Sigmoid colon (tissue), 4 donors: ENCODE results near the gene PLOD1.

Experiments
- EP300 ChIP-seq, 4 donors: sonication (generic); formaldehyde crosslinking; IDR thresholded peaks; one replicate each; pipeline ENCODE4 v1.6.1; 2017; ENCODE audit warnings: antibody characterized with exemption in 4 of 4
- POLR2A ChIP-seq, 2 donors: fragments of 450-650 bp; IDR thresholded peaks; one replicate each; pipeline ENCODE4 v1.6.1; 2016; ENCODE audit warnings: antibody characterized with exemption in 2 of 2, mild to moderate bottlenecking in 2 of 2, moderate library complexity in 2 of 2
- POLR2AphosphoS5 ChIP-seq, 4 donors: sonication (generic); formaldehyde crosslinking; IDR thresholded peaks; one replicate each; pipeline ENCODE4 v1.6.1; 2017; ENCODE audit warnings: antibody characterized with exemption in 4 of 4
- TF ChIP-seq, protein P1 (sequence below), 4 experiments: fragments of 450-650 bp in 3 of 4; fragments of 200-600 bp in 1 of 4; IDR thresholded peaks; one replicate each; pipeline ENCODE4 v1.5.1; 2016 to 2019; ENCODE audit warnings: antibody characterized with exemption in 4 of 4, mild to moderate bottlenecking in 3 of 4, moderate library complexity in 2 of 4

- TF ChIP-seq, protein P1, sequence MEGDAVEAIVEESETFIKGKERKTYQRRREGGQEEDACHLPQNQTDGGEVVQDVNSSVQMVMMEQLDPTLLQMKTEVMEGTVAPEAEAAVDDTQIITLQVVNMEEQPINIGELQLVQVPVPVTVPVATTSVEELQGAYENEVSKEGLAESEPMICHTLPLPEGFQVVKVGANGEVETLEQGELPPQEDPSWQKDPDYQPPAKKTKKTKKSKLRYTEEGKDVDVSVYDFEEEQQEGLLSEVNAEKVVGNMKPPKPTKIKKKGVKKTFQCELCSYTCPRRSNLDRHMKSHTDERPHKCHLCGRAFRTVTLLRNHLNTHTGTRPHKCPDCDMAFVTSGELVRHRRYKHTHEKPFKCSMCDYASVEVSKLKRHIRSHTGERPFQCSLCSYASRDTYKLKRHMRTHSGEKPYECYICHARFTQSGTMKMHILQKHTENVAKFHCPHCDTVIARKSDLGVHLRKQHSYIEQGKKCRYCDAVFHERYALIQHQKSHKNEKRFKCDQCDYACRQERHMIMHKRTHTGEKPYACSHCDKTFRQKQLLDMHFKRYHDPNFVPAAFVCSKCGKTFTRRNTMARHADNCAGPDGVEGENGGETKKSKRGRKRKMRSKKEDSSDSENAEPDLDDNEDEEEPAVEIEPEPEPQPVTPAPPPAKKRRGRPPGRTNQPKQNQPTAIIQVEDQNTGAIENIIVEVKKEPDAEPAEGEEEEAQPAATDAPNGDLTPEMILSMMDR (IDR thresholded peaks at IDR 0.05), result no peak
- TF ChIP-seq POLR2AphosphoS5 (IDR thresholded peaks at IDR 0.05), result no peak
- no peak for TF ChIP-seq POLR2A (IDR thresholded peaks at IDR 0.05)
- no peak for TF ChIP-seq EP300 (IDR thresholded peaks at IDR 0.05)
These were observed 10.0 kb upstream of the PLOD1 start for GRCh38 chr1:11924334-11925195.
